GM12875 (cell line): ENCODE data around the gene IGF2R.

Experiments used
- H3K4me3 ChIP-seq: one replicate; pipeline ENCODE4 v1.5.1; 2011; ENCODE audit warnings: low read depth, low read length, control low read depth
- CTCF ChIP-seq: IDR thresholded peaks from 2 replicates; pipeline ENCODE4 v1.5.1; 2011; ENCODE audit warnings: low read depth, mild to moderate bottlenecking, control low read depth, inconsistent platforms, low read length, moderate library complexity, borderline replicate concordance; ENCODE audit not compliant: insufficient read depth

Gene IGF2R

GRCh38 chr6:159971341-159972178 is 2.7 kb downstream of the IGF2R start:
- TF ChIP-seq CTCF: no peak
- no peak overlapping the region for H3K4me3 ChIP-seq

- no peak overlapping the region for H3K4me3 ChIP-seq
- no peak for TF ChIP-seq CTCF
Observed at GRCh38 chr6:159972506-159973268, 3.8 kb downstream of the IGF2R start.

- no peak overlapping the region for H3K4me3 ChIP-seq
- TF ChIP-seq CTCF: no peak
Observed at GRCh38 chr6:159973406-159973805, 4.5 kb downstream of the IGF2R start.

- no peak overlapping the region for H3K4me3 ChIP-seq
- TF ChIP-seq CTCF: no peak
Observed at GRCh38 chr6:159973951-159974350, 5.1 kb downstream of the IGF2R start.

GRCh38 chr6:159974932-159975331 is 6.0 kb downstream of the IGF2R start:
- H3K4me3 ChIP-seq: no peak overlapping the region
- no peak for TF ChIP-seq CTCF

- no peak overlapping the region for H3K4me3 ChIP-seq
Observed at GRCh38 chr6:159976686-159977254, 7.9 kb downstream of the IGF2R start.

More at GRCh38 chr6:159976686-159977254, 7.9 kb downstream of the IGF2R start:
- no peak for TF ChIP-seq CTCF
